HEK293 (cell line): ENCODE results near the gene ADK.

Experiments used
- BCL11A ChIP-seq: fragments of 450-650 bp; formaldehyde crosslinking; IDR thresholded peaks from 2 replicates; pipeline ENCODE4 v1.5.1; 2016; ENCODE audit warnings: low read depth, missing biosample characterization, missing genetic modification characterization
- BCL11B ChIP-seq: fragments of 450-650 bp; formaldehyde crosslinking; IDR thresholded peaks from 2 replicates; pipeline ENCODE4 v1.5.1; 2016; ENCODE audit warnings: low read depth, missing biosample characterization, missing genetic modification characterization
- CTCF ChIP-seq: fragments of 450-650 bp; formaldehyde crosslinking; IDR thresholded peaks from 2 replicates; pipeline ENCODE4 v1.5.1; 2016; ENCODE audit warnings: missing biosample characterization, missing genetic modification characterization
- KLF8 ChIP-seq: fragments of 450-650 bp; formaldehyde crosslinking; IDR thresholded peaks from 2 replicates; pipeline ENCODE4 v1.5.1; 2016; ENCODE audit warnings: missing biosample characterization, missing genetic modification characterization
- MYNN ChIP-seq: fragments of 450-650 bp; formaldehyde crosslinking; IDR thresholded peaks from 2 replicates; pipeline ENCODE4 v1.5.1; 2016; ENCODE audit warnings: missing biosample characterization, missing genetic modification characterization, borderline replicate concordance
- SCRT1 ChIP-seq: fragments of 450-650 bp; formaldehyde crosslinking; IDR thresholded peaks from 2 replicates; pipeline ENCODE4 v1.5.1; 2016; ENCODE audit warnings: missing biosample characterization, missing genetic modification characterization, borderline replicate concordance
- YY2 ChIP-seq: fragments of 450-650 bp; formaldehyde crosslinking; IDR thresholded peaks from 2 replicates; pipeline ENCODE4 v1.5.1; 2016; ENCODE audit warnings: missing biosample characterization, missing genetic modification characterization
- ZBTB6 ChIP-seq: fragments of 450-650 bp; formaldehyde crosslinking; IDR thresholded peaks from 2 replicates; pipeline ENCODE4 v1.5.1; 2017; ENCODE audit warnings: missing biosample characterization, missing genetic modification characterization
- ZBTB7A ChIP-seq: fragments of 450-650 bp; formaldehyde crosslinking; IDR thresholded peaks from 2 replicates; pipeline ENCODE4 v1.5.1; 2016; ENCODE audit warnings: low read depth, missing biosample characterization, missing genetic modification characterization
- ZNF239 ChIP-seq: fragments of 450-650 bp; formaldehyde crosslinking; IDR thresholded peaks from 2 replicates; pipeline ENCODE4 v1.5.1; 2016; ENCODE audit warnings: missing biosample characterization, missing genetic modification characterization
- ZNF280D ChIP-seq: fragments of 450-650 bp; formaldehyde crosslinking; IDR thresholded peaks from 2 replicates; pipeline ENCODE4 v1.5.1; 2016; ENCODE audit warnings: missing biosample characterization, missing genetic modification characterization
- ZNF292 ChIP-seq: fragments of 450-650 bp; formaldehyde crosslinking; IDR thresholded peaks from 2 replicates; pipeline ENCODE4 v1.5.1; 2016; ENCODE audit warnings: low read depth, missing biosample characterization, missing genetic modification characterization, borderline replicate concordance
- ZNF423 ChIP-seq: fragments of 450-650 bp; formaldehyde crosslinking; IDR thresholded peaks from 2 replicates; pipeline ENCODE4 v1.5.1; 2016; ENCODE audit warnings: missing biosample characterization, missing genetic modification characterization
- ZSCAN23 ChIP-seq: fragments of 450-650 bp; formaldehyde crosslinking; IDR thresholded peaks from 2 replicates; pipeline ENCODE4 v1.5.1; 2016; ENCODE audit warnings: missing biosample characterization, missing genetic modification characterization

GRCh38 chr10:74683621-74684364 is 532.8 kb downstream of the ADK start:
- TF ChIP-seq ZSCAN23 (no peak), SCRT1 (tag by site-specific recombination) (no peak), CTCF (tag by site-specific recombination) (no peak), ZNF239 (no peak), MYNN (tag by site-specific recombination) (no peak), BCL11B (tag by site-specific recombination) (no peak), YY2 (tag by site-specific recombination) (no peak), KLF8 (tag by site-specific recombination) (no peak), ZBTB7A (no peak), ZNF292 (no peak), BCL11A (tag by site-specific recombination) (no peak), ZBTB6 (tag by site-specific recombination) (no peak), ZNF280D (tag by site-specific recombination) (no peak), ZNF423 (no peak)
